ENCODE measurements around the gene SH3GL2.

SH3GL2 gene

GRCh38 chr9:17578911-17579793, at the start of gene SH3GL2:
TSS of gene SH3GL2 (plus strand) at chr9:17579066.
- DNase-seq (ENCODE audit: low spot score) = no peak

- peak; percentile 42 for DNase-seq (ENCODE audit: low spot score)
These were observed 47.1 kb upstream of the SH3GL2 start for GRCh38 chr9:17531642-17532254.

- DNase-seq (ENCODE audit: low spot score) = no peak
These were observed 46.4 kb upstream of the SH3GL2 start for GRCh38 chr9:17532461-17532860.

GRCh38 chr9:17535176-17535575, 43.7 kb upstream of the SH3GL2 start:
- no peak for DNase-seq (ENCODE audit: low spot score)

- DNase-seq (ENCODE audit: low spot score) = no peak
These were observed 42.8 kb upstream of the SH3GL2 start for GRCh38 chr9:17536027-17536426.

- DNase-seq (ENCODE audit: low spot score) = no peak
These were observed 27.8 kb upstream of the SH3GL2 start for GRCh38 chr9:17551023-17551422.

GRCh38 chr9:17555362-17556054, 23.4 kb upstream of the SH3GL2 start:
- DNase-seq (ENCODE audit: low spot score) = no peak

- no peak for DNase-seq (ENCODE audit: low spot score)
These were observed 22.6 kb upstream of the SH3GL2 start for GRCh38 chr9:17556255-17556654.

GRCh38 chr9:17556935-17557334, 21.9 kb upstream of the SH3GL2 start:
- no peak for DNase-seq (ENCODE audit: low spot score)

GRCh38 chr9:17571825-17572224, 7.0 kb upstream of the SH3GL2 start:
- DNase-seq (ENCODE audit: low spot score) = no peak

GRCh38 chr9:17574342-17574741, 4.5 kb upstream of the SH3GL2 start:
- no peak for DNase-seq (ENCODE audit: low spot score)

GRCh38 chr9:17578577-17578910, 322 bp upstream of the SH3GL2 start:
- DNase-seq (ENCODE audit: low spot score) = no peak

- no peak for DNase-seq (ENCODE audit: low spot score)
These were observed 1.3 kb downstream of the SH3GL2 start for GRCh38 chr9:17580119-17580518.

- DNase-seq (ENCODE audit: low spot score) = no peak
These were observed 8.2 kb downstream of the SH3GL2 start for GRCh38 chr9:17587113-17587512.

GRCh38 chr9:17588395-17588794, 9.5 kb downstream of the SH3GL2 start:
- DNase-seq (ENCODE audit: low spot score) = no peak

GRCh38 chr9:17588941-17589340, 10.1 kb downstream of the SH3GL2 start:
- no peak for DNase-seq (ENCODE audit: low spot score)

- DNase-seq (ENCODE audit: low spot score) = no peak
These were observed 10.9 kb downstream of the SH3GL2 start for GRCh38 chr9:17589771-17590170.

GRCh38 chr9:17594961-17595360, 16.1 kb downstream of the SH3GL2 start:
- DNase-seq (ENCODE audit: low spot score) = no peak

- DNase-seq (ENCODE audit: low spot score) = no peak
These were observed 19.1 kb downstream of the SH3GL2 start for GRCh38 chr9:17597977-17598376.

GRCh38 chr9:17600962-17601593, 22.2 kb downstream of the SH3GL2 start:
- DNase-seq (ENCODE audit: low spot score) = no peak

- DNase-seq (ENCODE audit: low spot score) = no peak
These were observed 25.7 kb downstream of the SH3GL2 start for GRCh38 chr9:17604556-17604955.

- DNase-seq (ENCODE audit: low spot score) = no peak
These were observed 30.6 kb downstream of the SH3GL2 start for GRCh38 chr9:17609312-17610005.
